ENCODE measurements around the gene SUMO2. TPM values are rescaled to one million over a fixed set of nuclear protein-coding genes. Genes with fewer than 3 reads are reported as not detected.
"Not testable (repeated sequence)": the region's sequence is repeated elsewhere in the genome, so short reads cannot be mapped to it uniquely, and the experiment has no call there.

SUMO2 gene
- total and polyA plus RNA-seq, 11 donors = 47.1 to 277 (median 201) TPM

- no peak for TF ChIP-seq CTCF (IDR thresholded peaks at IDR 0.05)
- TF ChIP-seq POLR2A (IDR thresholded peaks at IDR 0.05) = no peak
Observed at GRCh38 chr17:75138519-75138918, 44.2 kb downstream of the SUMO2 start.

GRCh38 chr17:75137762-75138161, 45.0 kb downstream of the SUMO2 start:
- H3K27ac ChIP-seq; intact Hi-C loops (cut with DNase I); DNase-seq; H3K9me3 ChIP-seq; H3K4me3 ChIP-seq; H3K4me1 ChIP-seq; H3K27me3 ChIP-seq; ATAC-seq: not testable (repeated sequence)
- H3K36me3 ChIP-seq = peaks cover 0 to 49% (median 4%) of the 10 kb centered on the region in 9 donors
- WGBS, 4 donors = 94 to 97% (median 95%) methylated on average over 9 of the region's 9 CpGs

More at GRCh38 chr17:75138519-75138918, 44.2 kb downstream of the SUMO2 start:
- H3K27ac ChIP-seq = no peak overlapping the region
- H3K4me1 ChIP-seq = no peaks in the 10 kb centered on the region
- DNase-seq = no peak
- intact Hi-C loops (cut with DNase I) = no loop called here
- no peaks in the 10 kb centered on the region for H3K9me3 ChIP-seq
- WGBS, 4 donors = 96 to 100% (median 98%) methylated on average over 5 of the region's 5 CpGs
- H3K27me3 ChIP-seq = no peaks in the 10 kb centered on the region
- ATAC-seq = no peak
- H3K4me3 ChIP-seq = no peak overlapping the region
- H3K36me3 ChIP-seq = peaks cover 0 to 57% (median 4%) of the 10 kb centered on the region in 9 donors

- H3K27me3 ChIP-seq = no peaks in the 10 kb centered on the region
Observed at GRCh38 chr17:75135946-75136345, 46.8 kb downstream of the SUMO2 start.

GRCh38 chr17:75135452-75135851, 47.3 kb downstream of the SUMO2 start:
- WGBS, 4 donors = 89 to 92% (median 91%) methylated on average over 5 of the region's 5 CpGs
- ATAC-seq (no peak), DNase-seq (no peak)
- Histone ChIP-seq H3K4me3 (no peak overlapping the region), H3K4me1 (peaks cover 0 to 15% (median 8%) of the 10 kb centered on the region in 12 donors), H3K27me3 (no peaks in the 10 kb centered on the region), H3K9me3 (no peaks in the 10 kb centered on the region), H3K36me3 (peaks cover 0 to 30% (median 0%) of the 10 kb centered on the region in 9 donors), H3K27ac (no peak overlapping the region)
- TF ChIP-seq CTCF (IDR thresholded peaks at IDR 0.05) (no peak), POLR2A (IDR thresholded peaks at IDR 0.05) (no peak)
- intact Hi-C loops (cut with DNase I) = no loop called here

More at GRCh38 chr17:75135946-75136345, 46.8 kb downstream of the SUMO2 start:
- Histone ChIP-seq H3K4me1 (peaks cover 0 to 10% (median 5%) of the 10 kb centered on the region in 12 donors), H3K36me3 (peaks cover 0 to 34% (median 0%) of the 10 kb centered on the region in 9 donors), H3K27ac (no peak overlapping the region), H3K9me3 (no peaks in the 10 kb centered on the region), H3K4me3 (no peak overlapping the region)
- intact Hi-C loops (cut with DNase I) = no loop called here
- no peak for TF ChIP-seq CTCF (IDR thresholded peaks at IDR 0.05)
- no peak for DNase-seq
- ATAC-seq = no peak
- 91 to 93% (median 92%) methylated on average over 8 of the region's 8 CpGs for WGBS, 4 donors

GRCh38 chr17:75133607-75134347, 49.0 kb downstream of the SUMO2 start:
- Histone ChIP-seq H3K4me1 (peaks cover 0 to 20% (median 8%) of the 10 kb centered on the region in 12 donors), H3K36me3 (peaks cover 0 to 31% (median 11%) of the 10 kb centered on the region in 9 donors)
- H3K9me3 ChIP-seq; H3K27me3 ChIP-seq; DNase-seq; H3K4me3 ChIP-seq; ATAC-seq; intact Hi-C loops (cut with DNase I); H3K27ac ChIP-seq: not testable (repeated sequence)
- WGBS, 4 donors = 92 to 97% (median 95%) methylated on average over 14 of the region's 14 CpGs
